ENCODE results near the gene ATRIP.

The ATRIP gene

DNA sequence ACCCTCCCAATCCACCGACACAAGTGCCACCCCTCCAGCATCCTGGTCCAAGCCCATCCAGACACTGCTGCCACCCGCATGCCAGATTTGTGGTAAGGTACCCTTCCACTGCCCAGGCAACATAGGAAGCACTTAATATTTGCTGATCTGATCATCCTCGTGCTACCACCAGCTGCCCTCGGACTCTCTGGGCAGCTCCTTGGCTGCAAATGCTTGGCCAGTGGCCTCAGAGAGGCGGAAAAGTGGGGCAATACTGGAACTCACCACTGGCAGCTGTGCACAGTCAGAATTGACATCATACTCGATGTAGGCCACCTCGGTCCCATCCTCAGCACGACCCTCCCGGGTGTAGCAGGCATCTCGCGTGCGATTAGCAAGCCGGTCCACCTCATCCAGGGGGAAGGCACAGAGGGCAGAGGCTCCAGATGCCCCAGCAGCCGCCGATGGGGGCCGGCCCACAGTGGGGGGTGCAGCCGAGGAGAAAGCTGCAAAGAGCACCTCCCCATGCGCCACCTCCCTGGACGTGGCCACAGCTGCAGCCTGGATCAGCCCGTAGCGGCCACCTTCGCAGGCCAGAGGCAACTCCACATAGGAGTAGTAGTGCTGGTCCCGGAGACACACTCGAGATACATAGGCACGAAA is 23.2 kb upstream of the ATRIP start:
- DNase-seq (ENCODE audit: low read depth in 1 of 2, low spot score in 1 of 2) = no peak

DNA sequence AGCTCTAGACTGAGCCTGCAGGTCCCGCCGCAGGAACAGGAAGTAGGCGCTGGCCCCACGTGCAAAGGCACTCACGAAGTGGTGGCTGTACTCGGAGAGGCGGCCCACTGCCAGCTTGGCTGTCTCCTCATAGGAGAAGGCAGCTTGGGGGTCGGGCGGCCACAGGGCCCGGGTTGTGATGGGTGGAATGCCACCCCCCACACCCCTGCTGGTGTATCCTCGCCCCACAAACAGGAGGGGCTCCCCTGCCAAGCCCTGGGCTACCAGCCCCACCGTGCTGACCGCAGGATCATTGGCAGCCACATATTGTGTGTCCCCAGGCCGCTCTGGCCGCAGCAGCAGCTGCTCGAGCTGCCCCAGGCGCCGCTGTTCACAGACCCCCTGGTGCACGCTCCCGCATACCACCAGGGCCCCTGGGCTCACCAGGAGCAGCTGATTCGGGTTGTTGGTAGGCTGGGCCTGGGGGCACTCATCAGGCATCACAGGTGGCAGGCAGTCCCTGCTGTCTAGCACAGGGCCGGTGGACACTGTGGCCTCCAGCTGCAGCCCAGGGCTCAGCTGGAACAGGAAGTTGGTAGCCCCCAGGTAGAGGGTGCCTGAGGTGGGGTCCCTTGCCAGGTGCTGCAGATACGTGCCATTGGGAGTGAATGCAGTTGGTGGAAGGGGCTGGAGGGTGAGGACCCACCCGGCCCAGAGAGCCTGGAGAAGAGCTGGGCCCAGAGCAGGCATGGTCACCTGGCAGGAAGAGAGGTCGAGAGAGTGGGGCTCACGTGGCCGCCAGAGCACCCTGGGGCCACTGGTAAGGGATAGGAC is 22.4 kb upstream of the ATRIP start:
- DNase-seq (ENCODE audit: low read depth in 1 of 2, low spot score in 1 of 2) = no peak

DNA sequence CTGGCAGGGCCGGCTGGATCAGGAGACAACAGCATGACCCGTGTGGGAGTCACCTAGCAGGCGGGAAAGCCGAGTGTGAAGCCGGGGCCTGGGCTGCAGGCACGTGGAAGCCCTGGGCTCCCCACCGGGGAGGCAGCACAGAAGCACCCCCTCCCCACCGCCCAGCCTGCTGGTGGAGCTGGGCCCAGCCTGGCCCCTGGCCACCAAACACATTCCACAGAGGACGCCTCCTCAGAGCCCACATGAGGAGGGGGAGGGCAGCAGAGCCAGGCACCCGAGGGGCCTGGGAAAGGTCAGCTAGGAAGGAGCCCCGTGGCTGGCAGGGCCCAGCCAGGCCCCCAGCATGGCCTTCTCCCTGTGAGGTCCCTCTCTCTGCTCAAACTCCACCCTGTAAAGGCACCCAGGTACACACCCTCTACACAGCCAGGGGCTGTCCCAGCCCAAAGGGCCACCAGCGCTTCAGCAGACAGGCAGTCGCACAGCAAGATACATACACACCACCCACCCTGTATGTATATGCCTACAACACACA is 21.2 kb upstream of the ATRIP start:
- DNase-seq (ENCODE audit: low read depth in 1 of 2, low spot score in 1 of 2) = no peak

DNA sequence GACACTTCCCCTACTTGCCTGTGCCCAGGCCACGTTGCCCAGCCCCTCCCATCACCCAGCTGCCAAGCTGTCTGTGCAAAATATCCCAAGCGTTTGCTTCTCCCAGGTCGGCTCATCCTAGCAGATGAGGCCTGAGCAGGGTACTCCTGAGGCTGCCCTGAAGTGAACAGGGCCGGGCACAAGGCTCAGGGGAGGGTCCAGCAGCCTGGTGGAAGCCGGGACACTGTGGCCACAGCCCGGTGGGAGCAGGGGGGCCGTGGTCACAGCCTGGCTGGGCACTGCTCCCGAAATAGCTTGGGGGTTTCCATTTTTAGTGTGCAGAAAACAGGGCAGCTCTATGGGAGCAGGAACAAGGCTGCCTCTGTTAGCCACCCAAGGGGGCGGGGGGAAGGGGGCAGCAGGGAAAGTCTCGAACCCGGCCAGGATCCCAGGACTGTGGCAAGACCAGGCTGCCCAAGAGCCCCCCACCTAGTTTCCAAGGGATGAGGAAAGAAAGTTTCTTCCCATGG is 20.1 kb upstream of the ATRIP start:
- no peak for DNase-seq (ENCODE audit: low read depth in 1 of 2, low spot score in 1 of 2)

DNA sequence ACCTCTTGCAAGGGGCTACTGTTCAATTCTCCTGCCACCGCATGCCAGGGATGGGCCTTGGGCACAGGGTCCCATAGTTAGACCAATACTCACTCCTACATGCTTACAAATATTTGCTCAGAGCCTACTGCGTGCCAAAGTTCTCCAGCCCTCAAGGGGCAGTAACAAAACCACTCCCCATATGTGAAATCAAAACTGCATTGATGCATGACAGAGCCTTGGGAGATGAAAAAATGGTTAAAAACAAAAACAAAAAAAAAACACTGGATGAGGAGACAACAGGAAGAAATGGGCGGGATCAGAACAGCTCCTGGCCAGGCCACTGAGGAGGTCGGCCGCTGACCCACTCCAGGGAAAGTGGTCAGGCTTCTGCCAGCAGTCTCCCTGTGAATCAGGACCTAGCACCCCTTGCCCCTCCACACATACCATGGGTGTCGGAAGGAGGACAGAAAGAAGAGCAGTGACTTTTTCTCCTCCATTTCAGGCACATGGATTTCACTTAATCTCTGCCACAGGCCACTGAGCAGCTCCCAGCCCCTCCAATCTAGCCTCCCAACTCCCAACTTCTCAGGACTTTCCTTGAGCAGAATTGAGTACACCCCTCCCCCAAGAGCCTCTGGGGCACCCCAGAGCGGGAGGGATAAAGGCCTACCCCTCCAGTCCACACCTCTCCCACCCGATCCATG is 19.4 kb upstream of the ATRIP start:
- DNase-seq (ENCODE audit: low read depth in 1 of 2, low spot score in 1 of 2) = no peak

DNA sequence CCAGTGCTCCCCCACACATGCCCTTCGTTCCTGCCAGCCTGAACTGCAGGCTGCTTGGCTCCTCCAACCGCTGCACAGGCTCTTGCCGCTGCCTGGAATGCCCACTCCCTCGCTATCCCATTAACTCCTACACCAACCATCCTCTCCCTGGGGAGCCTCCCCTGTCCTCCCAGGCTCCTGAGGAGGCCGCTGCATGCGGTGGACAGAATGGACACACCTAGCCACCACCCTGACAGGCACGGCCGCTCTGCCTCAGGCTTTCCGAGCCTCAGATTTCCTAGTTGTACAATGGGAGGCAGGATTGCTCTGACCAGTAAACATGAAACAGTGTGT is 18.9 kb upstream of the ATRIP start:
- no peak for DNase-seq (ENCODE audit: low read depth in 1 of 2, low spot score in 1 of 2)

DNA sequence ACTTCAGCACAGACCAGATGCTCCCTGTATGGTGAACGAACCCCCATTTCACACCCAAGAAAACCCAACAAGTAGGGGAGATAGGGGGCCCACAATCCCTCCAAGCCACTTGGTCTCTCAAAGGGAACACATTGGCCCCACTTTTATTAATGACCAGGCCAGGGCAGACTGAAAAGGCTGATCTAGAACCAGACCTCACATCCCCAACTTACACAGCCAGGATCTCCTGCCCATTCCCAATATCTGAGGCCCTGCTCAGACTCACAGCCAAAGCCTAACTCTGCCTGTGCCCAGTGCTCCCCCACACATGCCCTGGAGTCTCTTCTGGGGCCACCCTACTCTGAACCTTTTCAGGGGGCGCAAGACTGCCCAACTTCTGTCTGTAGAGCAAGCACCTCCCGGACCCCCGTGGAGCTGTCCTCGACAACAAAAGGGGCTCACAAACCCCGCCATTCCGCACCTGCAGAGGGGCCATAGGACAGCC is 18.4 kb upstream of the ATRIP start:
- DNase-seq (ENCODE audit: low read depth in 1 of 2, low spot score in 1 of 2) = no peak

DNA sequence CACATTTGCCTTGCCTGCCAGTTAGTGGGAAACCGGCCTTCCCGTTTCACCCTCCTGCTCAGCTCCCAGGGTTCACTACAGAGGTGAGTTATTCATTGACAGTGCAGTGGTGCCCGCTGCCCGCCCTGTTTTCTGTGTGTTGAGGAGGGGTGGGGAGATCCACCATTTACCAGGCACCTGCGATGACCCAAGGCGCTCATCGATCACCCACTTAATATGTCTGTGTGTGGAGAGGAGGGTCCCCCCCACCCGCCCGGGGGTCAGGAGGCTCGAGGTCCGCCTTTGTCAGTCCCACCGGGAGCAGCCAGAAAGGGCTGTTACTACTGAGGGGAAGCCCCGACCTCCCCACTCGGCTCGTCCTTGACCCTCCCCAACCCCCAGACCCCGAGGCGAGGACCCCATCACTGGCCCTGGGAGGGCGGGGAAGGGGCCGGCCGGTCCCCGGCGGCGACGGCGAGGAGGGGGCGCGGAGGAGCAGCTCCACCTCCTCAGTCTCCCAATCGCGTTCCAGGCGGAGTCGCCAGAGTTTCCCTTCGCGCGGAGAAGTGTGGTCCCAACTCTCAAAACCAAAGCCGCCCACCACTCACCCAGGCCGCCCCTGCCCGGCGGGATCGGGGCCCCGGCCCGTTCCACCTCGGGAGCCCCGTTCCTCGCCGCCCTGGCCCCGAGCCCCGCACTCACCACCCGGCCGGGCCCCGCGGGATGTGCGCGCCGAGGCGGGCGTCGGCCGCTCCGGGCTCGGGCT is 17.8 kb upstream of the ATRIP start:
- no peak for DNase-seq (ENCODE audit: low read depth in 1 of 2, low spot score in 1 of 2)

DNA sequence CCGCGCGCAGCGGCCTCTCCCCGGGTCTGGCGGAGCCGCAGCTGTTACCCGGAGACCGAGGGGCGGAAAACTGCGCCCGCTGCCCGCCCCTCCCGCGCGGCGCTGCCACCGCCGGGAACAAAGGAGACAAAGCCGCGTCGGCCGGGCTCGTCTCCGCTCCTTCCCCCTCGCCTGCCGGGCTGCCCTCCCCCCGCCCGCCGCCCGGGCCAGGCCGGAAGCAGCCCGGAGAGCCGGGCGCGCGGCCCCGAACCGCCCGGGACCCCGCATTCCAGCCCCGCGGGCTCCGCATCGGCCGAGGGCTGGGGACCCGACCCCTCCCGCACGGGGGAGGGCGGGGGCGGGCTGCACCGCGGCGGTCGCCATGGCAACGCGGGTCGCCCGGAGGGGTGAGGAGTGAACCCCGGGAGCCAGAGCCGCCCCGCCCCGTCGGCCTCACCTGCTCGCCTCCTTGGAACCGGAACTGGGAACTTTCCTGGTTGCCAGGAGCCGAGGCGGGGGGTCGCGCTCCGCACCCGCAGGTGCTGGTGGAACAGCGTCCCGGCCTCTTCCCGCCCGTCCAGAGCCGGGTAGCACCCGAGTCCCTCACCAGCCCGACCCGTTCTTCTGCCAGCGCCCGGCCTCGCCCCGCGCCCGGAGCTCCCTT is 17.1 kb upstream of the ATRIP start:
- peak; percentile 27 to 32 for DNase-seq (ENCODE audit: low read depth in 1 of 2, low spot score in 1 of 2)

DNA sequence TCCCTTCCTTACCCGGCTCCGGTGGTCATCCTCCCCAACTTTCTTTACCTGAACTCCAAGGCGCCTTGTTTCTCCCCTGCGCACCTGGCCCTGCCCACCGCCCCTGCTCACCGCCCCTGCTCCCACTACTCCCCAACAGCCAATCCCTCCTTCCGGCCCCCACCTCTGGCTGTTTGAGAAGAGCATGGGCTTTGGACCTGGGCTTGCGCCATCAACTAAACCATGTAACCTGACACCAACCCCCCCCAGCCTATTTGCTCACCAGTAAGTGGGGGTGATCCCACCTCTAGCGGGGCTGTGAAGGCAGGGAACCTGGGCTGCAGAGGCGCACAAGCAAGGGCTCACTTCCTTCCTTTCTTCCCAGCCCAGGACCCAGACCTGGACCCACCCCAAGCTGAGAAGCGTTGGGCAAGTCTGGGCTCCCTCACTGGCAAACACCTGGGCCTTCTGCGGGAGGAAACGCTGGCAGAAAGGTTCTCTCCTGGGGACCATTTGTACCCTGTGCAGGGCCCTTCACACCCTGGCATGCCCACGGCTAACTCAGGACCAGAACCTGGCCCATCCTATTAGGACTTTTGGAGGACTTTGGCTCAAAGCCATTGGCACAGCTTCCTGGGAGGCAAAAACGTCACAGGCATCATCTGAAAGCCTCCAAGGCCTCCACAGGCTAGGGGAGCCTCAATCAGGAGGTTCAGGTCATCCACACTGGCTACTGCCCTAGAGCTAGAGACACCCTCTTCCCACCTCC is 16.4 kb upstream of the ATRIP start, which contains the start of gene PLXNB1:
TSS of gene PLXNB1 (minus strand) at position 127 of the 748 bp plus-strand sequence. CDS start 5,475 bp downstream, outside the sequence.
- DNase-seq (ENCODE audit: low read depth in 1 of 2, low spot score in 1 of 2) = no peak

DNA sequence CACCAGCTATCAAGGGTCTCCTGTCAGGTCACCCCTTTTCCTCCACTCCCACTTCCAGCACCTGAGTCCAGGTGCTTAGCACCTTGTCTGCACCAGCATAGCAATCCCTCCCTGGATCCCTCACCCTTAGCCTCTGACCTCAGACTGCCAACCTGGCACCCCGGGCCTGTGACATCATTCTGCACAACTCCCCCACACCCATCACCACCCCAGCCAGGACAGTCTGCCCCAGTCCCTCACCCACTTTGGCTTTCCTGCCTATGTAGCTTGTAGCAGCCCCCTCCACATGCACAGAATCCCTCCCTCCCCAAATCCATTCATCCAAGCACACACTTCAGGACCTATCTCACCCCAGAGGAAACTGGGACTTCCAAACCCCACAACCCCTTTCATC is 15.8 kb upstream of the ATRIP start:
- no peak for DNase-seq (ENCODE audit: low read depth in 1 of 2, low spot score in 1 of 2)

DNA sequence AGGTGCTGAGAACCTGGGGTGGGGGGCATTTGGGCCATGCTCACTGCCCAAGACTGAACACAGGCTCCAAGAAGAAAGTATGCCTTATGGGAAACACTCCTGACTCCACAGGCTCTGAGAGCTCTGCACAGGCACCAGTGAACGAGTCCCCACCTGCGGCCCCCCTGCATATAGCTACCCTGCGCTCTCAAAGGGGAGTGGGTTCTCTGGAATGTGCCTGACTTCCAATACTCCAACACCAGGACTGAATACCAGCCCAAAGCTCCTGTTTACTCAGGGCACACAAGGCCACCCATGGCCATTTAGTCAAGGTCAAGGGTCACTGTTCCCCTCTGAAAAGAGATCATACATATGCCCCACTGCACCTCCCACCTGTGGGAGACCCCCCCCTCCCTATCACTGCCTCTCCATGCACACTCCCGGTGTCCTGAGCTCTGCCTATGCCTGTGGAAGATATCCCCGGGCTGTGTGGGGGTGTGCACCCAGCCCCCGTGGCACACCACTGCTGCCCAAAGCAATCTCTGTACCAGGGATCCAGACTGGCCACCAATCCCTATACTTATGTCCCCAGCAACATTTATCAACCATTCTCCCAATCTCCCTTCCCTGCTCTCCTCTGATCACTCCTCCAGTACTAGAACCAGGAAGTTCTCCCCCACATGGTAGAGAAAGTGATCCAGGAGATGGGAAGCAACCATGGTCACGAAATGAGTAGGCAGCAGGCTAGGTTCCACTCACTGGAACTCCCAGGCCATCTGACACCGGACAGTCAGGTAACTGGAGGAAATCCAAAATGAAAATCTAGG is 15.1 kb upstream of the ATRIP start:
- no peak for DNase-seq (ENCODE audit: low read depth in 1 of 2, low spot score in 1 of 2)

DNA sequence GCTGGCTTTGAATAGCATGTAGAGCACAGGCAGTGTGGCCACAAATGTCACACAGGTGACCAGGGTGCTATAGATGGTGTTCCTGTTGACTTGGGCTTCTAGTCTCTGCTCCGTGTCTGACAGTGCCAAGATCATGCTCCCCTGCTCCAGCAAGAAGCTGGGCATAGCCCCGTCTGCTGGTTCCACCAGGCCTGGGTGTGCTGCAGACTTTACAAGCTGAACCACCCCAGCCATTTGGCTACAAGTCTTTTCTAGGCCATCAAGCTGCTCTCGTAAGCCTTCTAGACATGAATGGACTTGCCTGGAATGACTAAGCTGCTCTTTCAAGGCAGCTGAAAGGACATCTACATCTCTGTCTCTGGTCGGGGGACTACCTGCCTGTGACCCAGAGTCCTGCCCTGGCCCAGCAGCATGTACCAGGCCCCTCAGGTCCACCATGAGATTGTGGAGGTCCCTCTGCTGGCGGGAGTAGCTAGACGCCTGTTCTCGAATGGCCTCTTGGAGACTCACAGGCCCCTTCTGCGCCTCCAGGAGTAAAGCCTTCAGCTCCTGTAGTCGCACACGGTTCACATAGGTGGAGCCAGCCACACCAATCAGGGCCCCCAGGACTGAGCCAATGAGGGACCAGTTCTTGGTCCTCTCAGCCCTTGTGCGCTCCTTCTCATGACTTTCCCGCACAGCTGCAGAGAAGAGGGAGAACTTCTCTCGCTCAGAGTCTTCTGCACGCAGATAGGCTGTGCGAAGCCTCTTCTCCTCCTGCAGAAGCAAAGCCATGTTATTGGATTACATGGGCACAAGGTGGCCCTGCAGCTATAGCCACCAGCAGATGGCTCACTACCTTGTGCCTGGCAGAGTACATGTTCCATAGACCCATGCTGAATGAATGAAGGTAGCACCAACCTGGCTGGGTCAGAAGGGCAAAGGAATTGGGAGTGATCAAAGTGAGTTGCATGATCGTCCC is 13.8 kb upstream of the ATRIP start:
- DNase-seq (ENCODE audit: low read depth in 1 of 2, low spot score in 1 of 2) = no peak

DNA sequence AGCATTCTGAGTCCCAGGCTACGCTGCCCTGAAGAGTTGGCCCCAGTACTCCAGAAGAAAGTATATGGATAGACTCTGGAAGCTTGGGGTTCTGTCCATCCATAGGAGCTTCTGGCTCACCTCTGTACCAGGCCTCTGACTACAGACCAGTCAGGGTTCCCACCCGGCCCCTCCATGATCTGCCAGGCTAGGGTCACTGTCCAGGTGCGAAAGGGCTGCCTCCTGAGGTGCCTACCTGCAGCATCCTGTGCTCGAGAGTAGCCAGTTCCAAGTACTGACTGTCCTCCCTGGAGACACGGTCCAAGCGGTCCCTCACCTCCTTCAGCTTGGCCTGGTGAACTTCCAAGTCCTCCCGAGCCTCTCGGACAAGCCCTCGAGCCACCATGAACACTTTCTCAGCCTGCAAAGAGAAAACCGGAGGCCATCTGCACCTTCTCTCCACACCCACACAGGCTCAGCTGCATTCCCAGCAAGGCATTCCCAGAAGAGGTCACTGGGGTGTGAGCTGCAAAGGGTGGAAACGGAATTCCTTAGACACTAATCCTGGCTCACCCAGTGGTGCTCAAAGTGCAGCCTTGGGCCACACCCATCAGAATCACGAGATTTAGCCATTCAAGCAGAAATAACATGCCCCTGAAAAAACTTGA is 12.9 kb upstream of the ATRIP start:
- no peak for DNase-seq (ENCODE audit: low read depth in 1 of 2, low spot score in 1 of 2)

DNA sequence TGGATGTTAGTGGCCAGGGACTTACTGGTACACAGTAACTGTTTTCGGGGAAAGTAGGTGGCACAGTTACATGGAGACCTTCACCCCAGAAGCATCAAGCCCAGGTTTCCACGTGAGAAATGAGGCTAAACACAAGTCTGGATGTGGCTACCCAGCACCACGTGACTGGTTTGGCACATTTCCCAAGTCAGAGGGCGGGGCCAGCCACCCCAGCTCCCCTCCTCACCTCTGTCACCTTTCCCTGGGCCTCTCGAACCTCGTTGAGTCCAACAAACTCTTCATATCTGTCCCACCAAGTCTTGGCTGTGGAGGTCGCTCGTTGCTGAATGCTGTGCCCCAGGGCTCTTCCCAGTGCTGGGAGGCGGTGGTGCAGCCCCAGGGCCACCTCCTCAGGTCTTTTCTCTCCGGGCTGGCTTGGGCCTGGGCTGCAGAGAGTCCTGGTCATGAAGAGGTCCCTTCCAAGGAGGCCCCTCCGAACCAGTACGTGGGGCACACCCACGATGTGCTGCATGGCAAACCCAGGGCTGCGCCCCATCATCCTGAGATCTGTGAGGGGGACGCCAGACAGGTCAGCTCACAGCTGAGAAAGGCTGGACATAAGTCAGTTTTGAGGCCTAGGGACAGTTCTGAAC is 11.8 kb upstream of the ATRIP start:
- DNase-seq (ENCODE audit: low read depth in 1 of 2, low spot score in 1 of 2) = no peak

DNA sequence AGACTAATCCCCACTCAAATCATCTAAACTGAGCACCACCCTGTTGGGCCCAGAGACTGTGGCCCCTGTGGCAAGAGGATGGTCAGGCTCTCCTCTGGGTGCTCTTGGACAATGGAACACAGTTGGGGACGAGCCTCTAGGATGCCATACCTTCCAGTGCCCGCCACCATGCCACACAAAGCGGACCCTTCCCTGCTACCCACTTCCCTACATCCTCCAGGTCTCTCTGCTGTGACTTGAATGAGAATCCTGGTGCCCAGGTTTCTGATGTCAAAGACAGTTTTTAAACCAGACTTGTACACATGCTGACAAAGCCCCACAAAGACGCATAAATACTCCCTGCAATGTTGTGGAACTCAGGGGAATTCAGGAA is 11.3 kb upstream of the ATRIP start:
- DNase-seq (ENCODE audit: low read depth in 1 of 2, low spot score in 1 of 2) = no peak

Data from activated CD4-positive, alpha-beta T cell treated with anti-CD3 and anti-CD28 coated beads, Interleukin-2, amount 50 U/mL, for 24 hours (primary cell).